DLD1 (cell line): ENCODE measurements around the gene NCKAP5.

ENCODE experiments used
- in situ Hi-C: cut with HindIII; loops from 2 replicates; pipeline ENCODE4 v1.10.0; 2017; ENCODE audit warnings: low sequenced_read_pairs

NCKAP5 gene

GRCh38 chr2:133173224-133173623 lies 395.0 kb downstream of the NCKAP5 start:
- in situ Hi-C loops: no loop called here

DNA sequence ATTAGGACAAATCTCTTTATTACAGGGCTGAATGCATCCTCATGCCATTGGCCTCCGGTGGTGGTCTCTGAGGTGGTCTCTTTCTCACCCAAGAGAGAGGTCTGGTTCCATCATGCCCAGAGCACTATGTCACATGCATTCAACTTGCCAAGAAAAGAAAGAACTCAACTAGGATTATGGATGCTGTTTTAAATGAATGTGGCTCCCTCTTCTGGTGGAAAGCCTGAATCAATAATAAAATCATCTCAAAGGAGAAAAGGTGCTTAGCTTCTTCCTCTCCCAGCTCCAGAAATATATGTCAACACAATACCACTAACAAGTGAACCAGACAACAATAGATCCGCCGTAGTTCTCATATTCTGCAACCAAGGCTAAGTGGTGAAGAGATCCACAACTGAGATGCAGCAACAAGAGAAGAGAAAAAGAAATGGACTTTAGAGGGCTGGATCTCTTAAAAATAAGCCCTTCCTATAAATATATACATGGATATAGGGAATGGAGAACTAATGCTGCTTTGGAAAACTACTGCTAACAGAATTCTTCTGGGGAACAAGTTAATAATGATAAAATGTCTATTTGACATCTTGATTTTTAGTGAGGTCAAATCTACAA lies 396.8 kb downstream of the NCKAP5 start:
- in situ Hi-C loops: no loop called here

GRCh38 chr2:133169274-133169912 lies 398.9 kb downstream of the NCKAP5 start:
- in situ Hi-C loops: no loop called here

GRCh38 chr2:133167990-133168389 lies 400.3 kb downstream of the NCKAP5 start:
- in situ Hi-C loops: no loop called here

DNA sequence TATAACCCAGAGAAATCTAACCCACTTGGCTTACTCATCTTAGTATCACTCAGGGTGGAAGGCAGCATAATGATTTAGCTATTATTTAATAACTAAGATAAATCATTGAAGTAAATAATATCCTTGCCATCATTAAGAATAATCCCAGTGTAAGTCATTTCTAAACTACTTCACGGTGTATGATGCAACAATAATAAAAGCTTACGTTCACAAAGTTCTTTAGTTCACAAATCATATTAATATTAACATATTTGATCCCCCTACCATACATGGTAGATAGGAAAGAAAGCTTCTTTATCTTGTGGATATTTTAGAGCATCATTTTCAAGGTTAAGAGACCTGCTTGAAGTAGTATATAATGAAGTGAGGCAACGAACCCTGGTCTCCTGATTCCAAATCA lies 401.0 kb downstream of the NCKAP5 start:
- in situ Hi-C loops: no loop called here

- in situ Hi-C loops: no loop called here
Measured at GRCh38 chr2:133166031-133166430, 402.2 kb downstream of the NCKAP5 start.

- in situ Hi-C loops: no loop called here
Measured at GRCh38 chr2:133163111-133163510, 405.2 kb downstream of the NCKAP5 start.

DNA sequence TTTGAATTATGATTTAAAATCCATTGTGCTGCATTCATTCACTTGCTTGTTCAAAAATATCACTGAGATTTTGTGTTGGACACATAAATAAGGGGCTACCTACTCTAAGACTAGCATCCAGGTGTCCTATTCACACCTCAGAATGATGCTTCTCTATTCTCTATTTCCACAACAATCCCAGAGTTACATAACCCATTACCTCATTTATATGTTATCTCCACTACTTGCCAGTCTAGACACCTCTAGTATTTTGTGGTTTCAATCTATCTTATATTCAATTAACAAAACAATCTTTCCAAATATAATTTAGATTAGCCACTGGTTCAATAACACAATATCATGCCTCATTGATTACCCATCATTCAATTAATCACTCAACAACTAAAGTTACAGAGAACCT lies 409.8 kb downstream of the NCKAP5 start:
- in situ Hi-C loops: no loop called here

DNA sequence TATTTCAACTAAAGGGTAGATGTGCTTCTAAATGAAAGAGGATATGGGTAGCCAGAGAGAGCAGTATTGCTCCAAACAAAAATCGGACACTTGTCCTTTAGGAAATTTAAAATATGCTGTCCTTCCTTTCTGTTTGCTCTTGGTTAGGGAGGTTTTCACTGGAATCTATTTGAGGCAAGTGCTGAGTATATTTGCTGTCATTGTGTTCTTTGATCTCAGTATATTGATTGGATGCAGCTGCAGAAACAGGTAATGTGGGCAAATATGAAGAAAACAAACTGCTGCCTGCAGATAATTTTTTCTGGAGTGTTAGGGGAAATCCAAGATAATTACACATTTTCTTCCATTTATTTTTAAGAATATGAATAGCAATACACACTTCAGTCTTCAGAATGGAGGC lies 410.2 kb downstream of the NCKAP5 start:
- in situ Hi-C loops: no loop called here

DNA sequence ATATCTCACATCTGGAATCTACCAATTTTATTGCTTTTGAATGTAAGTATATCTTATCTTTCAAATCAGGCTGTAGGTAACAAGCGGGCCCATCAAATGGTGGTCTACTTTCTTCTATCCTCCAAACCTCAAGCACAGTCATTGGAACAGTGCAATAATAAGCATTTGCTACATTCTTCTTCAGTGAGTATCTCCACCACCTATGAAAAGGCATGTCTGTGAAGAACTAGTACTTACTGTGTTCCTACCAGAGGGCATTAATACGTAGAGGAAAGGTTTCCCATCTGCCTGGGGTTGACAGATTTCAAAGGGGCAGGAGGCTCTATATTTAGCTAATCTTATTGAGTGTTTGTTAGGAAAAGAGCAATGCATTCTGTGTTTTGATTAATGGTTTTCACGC lies 411.1 kb downstream of the NCKAP5 start:
- in situ Hi-C loops: no loop called here

DNA sequence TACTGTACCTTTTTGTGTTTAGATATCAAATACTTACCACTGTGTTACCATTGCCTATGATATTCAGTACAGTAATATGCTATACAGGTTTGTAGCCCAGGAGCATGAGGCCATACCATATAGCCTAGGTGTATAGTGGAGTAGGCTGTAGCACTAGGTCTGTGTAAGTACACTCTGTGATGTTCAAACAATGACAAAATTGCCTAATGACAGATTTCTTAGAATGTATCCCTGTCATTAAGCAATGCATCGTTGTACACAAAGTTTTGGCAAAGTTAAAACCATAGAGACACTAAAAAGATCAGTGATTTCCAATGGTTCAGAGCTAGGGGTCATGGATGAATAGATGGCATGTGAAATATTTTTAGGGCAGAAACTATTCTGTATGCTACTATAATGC lies 415.5 kb downstream of the NCKAP5 start:
- in situ Hi-C loops: no loop called here

- in situ Hi-C loops: no loop called here
Measured at GRCh38 chr2:133148187-133148586, 420.1 kb downstream of the NCKAP5 start.

GRCh38 chr2:133146893-133147292 lies 421.4 kb downstream of the NCKAP5 start:
- in situ Hi-C loops: no loop called here

DNA sequence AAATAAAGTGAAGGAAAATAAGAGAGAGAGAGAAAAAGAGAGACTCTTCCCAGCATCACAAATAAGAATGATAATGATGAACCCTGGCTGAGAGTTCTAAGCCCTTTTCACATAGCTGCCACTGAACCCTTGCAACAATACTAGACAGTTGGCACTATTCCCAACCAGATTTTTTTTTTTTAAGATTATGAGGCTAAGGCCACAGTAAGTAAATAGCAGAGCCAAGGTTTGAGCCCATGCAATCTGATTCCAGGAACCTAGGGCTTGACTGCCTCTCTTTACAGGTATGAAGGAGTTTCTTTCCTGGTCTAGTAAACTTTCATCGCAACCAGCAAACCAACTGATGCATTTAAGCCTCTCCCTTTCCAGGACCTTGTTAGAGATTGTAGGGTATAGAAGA lies 424.6 kb downstream of the NCKAP5 start:
- in situ Hi-C loops: no loop called here

DNA sequence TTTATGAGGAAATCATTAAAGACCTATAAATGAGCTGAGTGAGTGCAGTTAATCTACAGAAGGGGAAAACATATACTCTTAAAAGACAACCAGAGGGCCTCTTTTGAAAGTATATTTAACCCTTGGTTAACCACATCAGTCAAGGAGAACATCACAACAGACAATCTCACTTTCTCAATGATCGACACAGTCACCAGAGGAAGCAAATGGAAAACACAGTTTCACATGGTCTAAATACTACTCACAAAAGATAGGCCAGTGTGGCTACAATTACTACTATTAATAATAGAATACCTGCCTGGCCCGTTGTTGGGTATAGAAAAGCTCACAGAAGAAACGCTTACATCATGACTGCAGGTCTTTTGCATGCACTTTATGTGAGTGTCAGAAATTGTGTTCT lies 426.2 kb downstream of the NCKAP5 start:
- in situ Hi-C loops: no loop called here

DNA sequence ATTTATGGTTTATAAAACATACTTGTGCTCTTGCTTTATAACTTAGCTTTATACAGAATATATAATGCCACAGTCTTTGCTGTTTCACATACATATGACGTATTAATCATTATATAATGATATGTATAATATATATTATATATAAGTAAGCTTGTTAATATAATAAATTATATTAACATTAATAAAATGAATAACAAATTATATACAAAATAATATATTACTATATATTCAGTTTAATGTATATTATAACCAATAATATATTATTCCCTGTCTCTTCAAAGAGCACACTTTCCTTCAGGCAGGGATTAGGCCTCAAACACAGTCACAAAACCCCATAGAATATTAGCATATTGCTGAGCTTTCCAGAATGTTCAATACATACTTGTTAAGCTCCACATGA lies 427.6 kb downstream of the NCKAP5 start:
- in situ Hi-C loops: no loop called here

DNA sequence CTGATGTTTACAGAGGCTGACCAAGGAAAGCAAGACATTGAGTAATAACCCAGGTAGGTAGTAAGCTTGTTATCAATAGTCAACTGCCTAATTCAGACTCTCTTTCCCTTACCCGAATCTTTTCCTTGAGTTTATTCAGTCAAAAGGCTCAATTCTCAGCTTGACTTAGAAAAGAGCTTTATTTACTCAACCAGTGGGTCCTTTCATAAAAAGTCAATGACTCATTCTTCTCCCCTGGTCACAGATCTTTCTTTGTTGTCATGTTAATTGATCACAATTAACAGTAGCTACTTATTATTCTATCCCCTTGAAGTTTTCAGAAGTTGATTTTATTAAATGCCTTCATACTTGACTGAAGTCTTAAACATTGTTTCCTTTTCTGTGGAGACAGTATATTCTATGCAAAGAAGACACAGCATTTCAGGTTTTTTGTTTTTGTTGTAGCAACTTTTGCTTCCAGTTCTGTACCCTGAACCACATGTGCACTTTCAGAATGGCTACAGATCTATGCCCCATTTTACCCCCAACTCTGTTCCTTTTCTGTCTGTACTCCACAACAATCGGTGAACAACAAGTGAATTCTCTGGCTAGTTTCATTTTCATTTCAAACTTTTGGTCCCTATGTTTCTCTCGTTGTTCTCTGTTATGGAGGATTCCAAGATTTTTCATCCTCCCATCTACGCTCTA lies 428.3 kb downstream of the NCKAP5 start:
- in situ Hi-C loops: no loop called here

GRCh38 chr2:133138693-133139092 lies 429.6 kb downstream of the NCKAP5 start:
- in situ Hi-C loops: no loop called here

- in situ Hi-C loops: no loop called here
Measured at GRCh38 chr2:133135035-133135654, 433.1 kb downstream of the NCKAP5 start.

GRCh38 chr2:133130548-133131246 lies 437.6 kb downstream of the NCKAP5 start:
- in situ Hi-C loops: no loop called here

DNA sequence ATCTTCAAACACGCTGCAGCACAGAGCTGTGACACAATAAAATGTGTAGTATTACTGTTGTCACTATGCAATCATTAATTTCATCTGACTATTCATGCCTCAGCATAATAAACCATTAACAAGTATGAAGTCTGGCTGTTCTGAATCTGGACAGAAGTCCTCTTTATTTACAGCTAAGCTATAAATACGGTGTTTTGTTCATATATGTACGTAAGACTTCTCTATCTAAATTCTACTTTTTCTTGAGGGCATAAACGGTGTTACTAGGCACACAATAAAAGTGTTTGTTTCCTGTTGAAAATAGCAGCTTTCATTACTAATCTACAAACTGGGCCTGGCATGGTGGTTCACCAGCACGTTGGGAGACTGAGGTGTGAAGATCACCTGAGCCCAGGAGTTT lies 443.8 kb downstream of the NCKAP5 start:
- in situ Hi-C loops: no loop called here
